ENCODE data around the gene C12orf54.

The C12orf54 gene

DNA sequence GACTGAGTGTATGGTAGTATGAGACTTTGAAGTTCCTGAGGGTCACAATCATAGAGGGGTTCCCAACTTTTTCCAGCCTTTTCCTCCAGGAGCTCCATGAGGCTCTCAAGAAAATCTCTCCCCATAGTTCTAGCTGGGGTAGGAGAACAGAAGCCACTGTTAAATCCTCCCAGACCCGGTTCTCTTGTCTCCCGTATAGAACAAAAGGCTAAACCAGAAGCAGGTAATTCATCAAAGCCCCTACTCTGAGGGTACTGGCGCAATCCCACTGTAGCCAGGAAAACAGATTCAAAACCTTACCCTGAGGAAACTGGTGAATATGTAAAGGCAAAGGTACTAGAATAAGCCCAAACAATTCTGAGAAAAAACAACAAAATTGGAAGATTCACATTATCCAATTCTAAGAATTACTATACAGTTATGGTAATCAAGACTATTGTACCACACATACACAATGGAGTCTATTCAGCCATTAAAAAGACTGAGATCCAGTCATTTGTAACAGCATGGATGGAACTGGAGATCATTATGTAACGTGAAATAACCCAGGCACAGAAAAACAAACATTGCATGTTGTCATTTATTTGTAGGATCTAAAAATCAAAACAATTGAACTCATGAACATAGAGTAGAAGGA is 63.7 kb downstream of the C12orf54 start:
- H3K36me3 ChIP-seq (ENCODE audit: insufficient read depth, low read length): no peaks in the 10 kb centered on the region
- H3K4me1 ChIP-seq (ENCODE audit: control insufficient read depth, insufficient read depth, low read length, unreplicated experiment): no peaks in the 10 kb centered on the region
- no peak overlapping the region for H3K4me3 ChIP-seq (ENCODE audit: low read depth, low read length)
- H2AFZ ChIP-seq (ENCODE audit: low read length, unreplicated experiment): no peak overlapping the region
- H3K79me2 ChIP-seq (ENCODE audit: control insufficient read depth, insufficient read depth, low read length, unreplicated experiment): no peaks in the 10 kb centered on the region
- H3K27me3 ChIP-seq (ENCODE audit: insufficient read depth, low read length): peaks cover 26% of the 10 kb centered on the region
- no peak overlapping the region for H3K27ac ChIP-seq (ENCODE audit: low read depth, low read length)
